A549 (cell line): Measurements from ENCODE around the gene INPP5J.

Experiments used
- CEBPB ChIP-seq, 2 experiments: fragments of >200 bp in 1 of 2; sonication (Bioruptor Twin) in 1 of 2; formaldehyde crosslinking in 1 of 2; IDR thresholded peaks; 2 replicates each; pipeline ENCODE4 v1.6.1; 2012 to 2016
- EHMT2 ChIP-seq: fragments of 200-600 bp; sonication (generic); IDR thresholded peaks from 2 replicates; pipeline ENCODE4 v1.6.1; 2016; ENCODE audit warnings: antibody characterized with exemption, low read depth, mild to moderate bottlenecking, moderate library complexity
- ESRRA ChIP-seq: fragments of 150-350 bp; IDR thresholded peaks from 2 replicates; pipeline ENCODE4 v1.6.1; 2014; ENCODE audit warnings: mild to moderate bottlenecking, low read length, borderline replicate concordance
- MYC ChIP-seq: IDR thresholded peaks from 2 replicates; pipeline ENCODE4 v1.6.1; 2012; ENCODE audit warnings: mild to moderate bottlenecking, inconsistent platforms, low read length, improper control_type of control experiment, borderline replicate concordance
- TF ChIP-seq, protein P1 (sequence below): fragments of >200 bp; sonication (Bioruptor Twin); formaldehyde crosslinking; IDR thresholded peaks from 3 replicates; pipeline ENCODE4 v1.5.1; 2016
- TF ChIP-seq, protein P2 (sequence below): IDR thresholded peaks from 2 replicates; pipeline ENCODE4 v1.6.1; 2012
- TF ChIP-seq, protein P3 (sequence below): IDR thresholded peaks from 2 replicates; pipeline ENCODE4 v1.6.1; 2012
- TF ChIP-seq, protein P4 (sequence below): fragments of 200-600 bp; sonication (generic); IDR thresholded peaks from 2 replicates; pipeline ENCODE4 v1.6.1; 2016; ENCODE audit warnings: antibody characterized with exemption, mild to moderate bottlenecking, moderate library complexity
- TF ChIP-seq, protein P5 (sequence below): fragments of 450-650 bp; IDR thresholded peaks from 2 replicates; pipeline ENCODE4 v1.6.1; 2014; ENCODE audit warnings: antibody characterized with exemption

DNA sequence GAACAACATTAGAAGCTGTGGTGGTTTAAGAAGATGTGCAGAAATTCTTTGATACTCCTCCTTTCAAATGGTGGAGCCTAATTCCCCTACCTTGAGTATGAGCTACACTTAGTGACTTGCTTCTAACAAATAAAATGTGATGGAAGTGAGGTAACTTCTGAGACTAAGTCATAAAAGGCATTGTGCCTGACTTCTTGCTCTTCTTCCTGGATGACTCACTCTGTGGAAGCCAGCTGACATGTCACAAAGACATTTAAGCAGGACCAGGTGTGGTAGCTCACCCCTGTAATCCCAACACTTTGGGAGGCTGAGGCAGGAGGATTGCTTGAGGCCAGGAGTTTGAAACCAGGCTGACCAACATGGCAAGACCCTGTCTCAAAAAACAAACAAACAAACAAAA is 21.5 kb downstream of the INPP5J start:
- TF ChIP-seq, protein P1, sequence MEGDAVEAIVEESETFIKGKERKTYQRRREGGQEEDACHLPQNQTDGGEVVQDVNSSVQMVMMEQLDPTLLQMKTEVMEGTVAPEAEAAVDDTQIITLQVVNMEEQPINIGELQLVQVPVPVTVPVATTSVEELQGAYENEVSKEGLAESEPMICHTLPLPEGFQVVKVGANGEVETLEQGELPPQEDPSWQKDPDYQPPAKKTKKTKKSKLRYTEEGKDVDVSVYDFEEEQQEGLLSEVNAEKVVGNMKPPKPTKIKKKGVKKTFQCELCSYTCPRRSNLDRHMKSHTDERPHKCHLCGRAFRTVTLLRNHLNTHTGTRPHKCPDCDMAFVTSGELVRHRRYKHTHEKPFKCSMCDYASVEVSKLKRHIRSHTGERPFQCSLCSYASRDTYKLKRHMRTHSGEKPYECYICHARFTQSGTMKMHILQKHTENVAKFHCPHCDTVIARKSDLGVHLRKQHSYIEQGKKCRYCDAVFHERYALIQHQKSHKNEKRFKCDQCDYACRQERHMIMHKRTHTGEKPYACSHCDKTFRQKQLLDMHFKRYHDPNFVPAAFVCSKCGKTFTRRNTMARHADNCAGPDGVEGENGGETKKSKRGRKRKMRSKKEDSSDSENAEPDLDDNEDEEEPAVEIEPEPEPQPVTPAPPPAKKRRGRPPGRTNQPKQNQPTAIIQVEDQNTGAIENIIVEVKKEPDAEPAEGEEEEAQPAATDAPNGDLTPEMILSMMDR = no peak
- TF ChIP-seq ESRRA (no peak), MYC (no peak), EHMT2 (no peak), CEBPB (IDR thresholded peaks at IDR 0.05) (no peak)
- TF ChIP-seq, protein P2, sequence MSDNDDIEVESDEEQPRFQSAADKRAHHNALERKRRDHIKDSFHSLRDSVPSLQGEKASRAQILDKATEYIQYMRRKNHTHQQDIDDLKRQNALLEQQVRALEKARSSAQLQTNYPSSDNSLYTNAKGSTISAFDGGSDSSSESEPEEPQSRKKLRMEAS = no peak
- TF ChIP-seq, protein P3, sequence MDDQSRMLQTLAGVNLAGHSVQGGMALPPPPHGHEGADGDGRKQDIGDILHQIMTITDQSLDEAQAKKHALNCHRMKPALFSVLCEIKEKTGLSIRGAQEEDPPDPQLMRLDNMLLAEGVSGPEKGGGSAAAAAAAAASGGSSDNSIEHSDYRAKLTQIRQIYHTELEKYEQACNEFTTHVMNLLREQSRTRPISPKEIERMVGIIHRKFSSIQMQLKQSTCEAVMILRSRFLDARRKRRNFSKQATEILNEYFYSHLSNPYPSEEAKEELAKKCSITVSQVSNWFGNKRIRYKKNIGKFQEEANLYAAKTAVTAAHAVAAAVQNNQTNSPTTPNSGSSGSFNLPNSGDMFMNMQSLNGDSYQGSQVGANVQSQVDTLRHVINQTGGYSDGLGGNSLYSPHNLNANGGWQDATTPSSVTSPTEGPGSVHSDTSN = no peak
- TF ChIP-seq, protein P4, sequence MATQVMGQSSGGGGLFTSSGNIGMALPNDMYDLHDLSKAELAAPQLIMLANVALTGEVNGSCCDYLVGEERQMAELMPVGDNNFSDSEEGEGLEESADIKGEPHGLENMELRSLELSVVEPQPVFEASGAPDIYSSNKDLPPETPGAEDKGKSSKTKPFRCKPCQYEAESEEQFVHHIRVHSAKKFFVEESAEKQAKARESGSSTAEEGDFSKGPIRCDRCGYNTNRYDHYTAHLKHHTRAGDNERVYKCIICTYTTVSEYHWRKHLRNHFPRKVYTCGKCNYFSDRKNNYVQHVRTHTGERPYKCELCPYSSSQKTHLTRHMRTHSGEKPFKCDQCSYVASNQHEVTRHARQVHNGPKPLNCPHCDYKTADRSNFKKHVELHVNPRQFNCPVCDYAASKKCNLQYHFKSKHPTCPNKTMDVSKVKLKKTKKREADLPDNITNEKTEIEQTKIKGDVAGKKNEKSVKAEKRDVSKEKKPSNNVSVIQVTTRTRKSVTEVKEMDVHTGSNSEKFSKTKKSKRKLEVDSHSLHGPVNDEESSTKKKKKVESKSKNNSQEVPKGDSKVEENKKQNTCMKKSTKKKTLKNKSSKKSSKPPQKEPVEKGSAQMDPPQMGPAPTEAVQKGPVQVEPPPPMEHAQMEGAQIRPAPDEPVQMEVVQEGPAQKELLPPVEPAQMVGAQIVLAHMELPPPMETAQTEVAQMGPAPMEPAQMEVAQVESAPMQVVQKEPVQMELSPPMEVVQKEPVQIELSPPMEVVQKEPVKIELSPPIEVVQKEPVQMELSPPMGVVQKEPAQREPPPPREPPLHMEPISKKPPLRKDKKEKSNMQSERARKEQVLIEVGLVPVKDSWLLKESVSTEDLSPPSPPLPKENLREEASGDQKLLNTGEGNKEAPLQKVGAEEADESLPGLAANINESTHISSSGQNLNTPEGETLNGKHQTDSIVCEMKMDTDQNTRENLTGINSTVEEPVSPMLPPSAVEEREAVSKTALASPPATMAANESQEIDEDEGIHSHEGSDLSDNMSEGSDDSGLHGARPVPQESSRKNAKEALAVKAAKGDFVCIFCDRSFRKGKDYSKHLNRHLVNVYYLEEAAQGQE = no peak
- TF ChIP-seq, protein P5, sequence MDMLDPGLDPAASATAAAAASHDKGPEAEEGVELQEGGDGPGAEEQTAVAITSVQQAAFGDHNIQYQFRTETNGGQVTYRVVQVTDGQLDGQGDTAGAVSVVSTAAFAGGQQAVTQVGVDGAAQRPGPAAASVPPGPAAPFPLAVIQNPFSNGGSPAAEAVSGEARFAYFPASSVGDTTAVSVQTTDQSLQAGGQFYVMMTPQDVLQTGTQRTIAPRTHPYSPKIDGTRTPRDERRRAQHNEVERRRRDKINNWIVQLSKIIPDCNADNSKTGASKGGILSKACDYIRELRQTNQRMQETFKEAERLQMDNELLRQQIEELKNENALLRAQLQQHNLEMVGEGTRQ = no peak
